GM19240 (cell line): ENCODE results near the gene NYNRIN.

ENCODE experiments used
- DNase-seq: peaks from one replicate; pipeline ENCODE4 v3.0.0; 2011; ENCODE audit warnings: low spot score; ENCODE audit not compliant: insufficient read length

Gene NYNRIN

GRCh38 chr14:24390701-24391468 lies 7.9 kb upstream of the NYNRIN start:
- DNase-seq: no peak

GRCh38 chr14:24392325-24393091 lies 6.3 kb upstream of the NYNRIN start:
- DNase-seq: no peak

GRCh38 chr14:24394275-24394674 lies 4.5 kb upstream of the NYNRIN start:
- DNase-seq: no peak

- DNase-seq: no peak
Observed at GRCh38 chr14:24395609-24396582, 2.9 kb upstream of the NYNRIN start.

- DNase-seq: no peak
Observed at GRCh38 chr14:24397639-24398292, 1.0 kb upstream of the NYNRIN start.

- DNase-seq: no peak
Observed at GRCh38 chr14:24398293-24398652, 530 bp upstream of the NYNRIN start.

- DNase-seq: no peak
Observed at GRCh38 chr14:24399447-24399822, 632 bp downstream of the NYNRIN start.

- DNase-seq: no peak
Observed at GRCh38 chr14:24399999-24400718, 1.4 kb downstream of the NYNRIN start.

- DNase-seq: no peak
Observed at GRCh38 chr14:24401810-24402702, 3.3 kb downstream of the NYNRIN start.

- DNase-seq: no peak
Observed at GRCh38 chr14:24403294-24403998, 4.6 kb downstream of the NYNRIN start.

- DNase-seq: no peak
Observed at GRCh38 chr14:24404814-24405213, 6.0 kb downstream of the NYNRIN start.

GRCh38 chr14:24406416-24406815 lies 7.6 kb downstream of the NYNRIN start:
- no peak for DNase-seq

- no peak for DNase-seq
Observed at GRCh38 chr14:24407608-24408325, 9.0 kb downstream of the NYNRIN start.

GRCh38 chr14:24408764-24409163 lies 10.0 kb downstream of the NYNRIN start:
- DNase-seq: no peak

- no peak for DNase-seq
Observed at GRCh38 chr14:24409192-24409591, 10.4 kb downstream of the NYNRIN start.

- DNase-seq: no peak
Observed at GRCh38 chr14:24409956-24410355, 11.2 kb downstream of the NYNRIN start.

- DNase-seq: peak; percentile 73
Observed at GRCh38 chr14:24411443-24412389, 12.9 kb downstream of the NYNRIN start.
